ENCODE results near the gene ERCC8.
"Not testable (repeated sequence)": the region's sequence is repeated elsewhere in the genome, so short reads cannot be mapped to it uniquely, and the experiment has no call there.

The ERCC8 gene

DNA sequence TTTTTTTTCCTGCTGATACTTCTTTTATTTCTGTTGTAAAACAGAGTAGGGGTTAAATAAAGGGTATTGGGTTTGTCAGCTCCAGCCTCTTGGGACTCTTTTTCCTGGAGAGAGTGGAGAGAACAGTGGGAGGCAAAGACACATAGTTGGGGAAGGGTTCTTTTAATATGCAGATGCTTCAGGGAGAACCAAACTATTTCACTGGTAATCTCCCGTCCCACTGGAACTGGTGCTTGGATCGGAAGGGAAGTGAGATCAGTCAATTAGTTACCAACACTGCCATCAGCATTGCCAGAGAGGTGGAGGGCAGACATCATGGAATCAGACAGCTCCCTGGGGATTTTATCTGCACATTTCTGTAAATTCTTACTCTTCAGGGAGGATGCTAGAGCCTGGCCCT, 53.2 kb downstream of the ERCC8 start:
- H3K36me3 ChIP-seq (ENCODE audit: insufficient read depth, low read length) = peaks cover 44% of the 10 kb centered on the region
- no peak overlapping the region for H2AFZ ChIP-seq (ENCODE audit: low read depth, low read length)
- H3K4me3 ChIP-seq (ENCODE audit: low read length) = no peak overlapping the region
- no peaks in the 10 kb centered on the region for H3K9me3 ChIP-seq (ENCODE audit: low read length)
- H3K4me1 ChIP-seq (ENCODE audit: insufficient read depth, low read length) = no peaks in the 10 kb centered on the region
- H3K27me3 ChIP-seq (ENCODE audit: insufficient read depth, low read length) = no peaks in the 10 kb centered on the region

DNA sequence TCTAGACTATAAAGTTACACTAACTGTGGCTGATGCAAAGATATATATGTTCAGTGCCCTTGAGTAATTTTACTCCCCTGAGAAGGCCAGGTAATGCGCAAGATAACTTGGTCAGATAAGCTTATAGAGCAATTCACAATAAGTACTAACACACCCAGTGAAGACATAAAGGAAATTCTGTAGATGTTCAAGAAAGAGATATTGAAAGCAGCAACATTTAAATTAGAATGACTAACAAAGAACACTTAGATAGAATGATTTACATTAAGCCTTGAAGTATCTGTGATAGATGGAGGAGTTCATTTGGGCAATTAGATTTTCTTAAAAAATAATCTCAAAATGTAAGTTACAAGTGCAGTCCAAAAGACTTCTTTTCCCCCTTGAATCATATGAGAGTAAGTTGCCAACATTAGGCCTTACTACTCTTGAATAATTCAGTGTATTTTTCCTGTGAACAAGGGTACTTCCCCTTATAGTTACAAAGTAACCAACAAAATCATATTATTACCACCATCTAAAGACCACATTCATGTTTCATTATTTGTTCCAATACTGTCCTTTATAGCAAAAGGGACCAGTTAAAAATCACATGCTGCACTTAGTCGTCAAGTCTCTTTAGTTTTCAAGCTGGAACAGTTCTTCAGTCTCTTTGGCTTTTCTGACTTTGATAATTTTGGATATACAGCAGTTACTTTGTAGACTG, 56.4 kb downstream of the ERCC8 start:
- Histone ChIP-seq H3K27me3 (ENCODE audit: insufficient read depth, low read length) (no peaks in the 10 kb centered on the region), H2AFZ (ENCODE audit: low read depth, low read length) (no peak overlapping the region), H3K9me3 (ENCODE audit: low read length) (no peaks in the 10 kb centered on the region)

DNA sequence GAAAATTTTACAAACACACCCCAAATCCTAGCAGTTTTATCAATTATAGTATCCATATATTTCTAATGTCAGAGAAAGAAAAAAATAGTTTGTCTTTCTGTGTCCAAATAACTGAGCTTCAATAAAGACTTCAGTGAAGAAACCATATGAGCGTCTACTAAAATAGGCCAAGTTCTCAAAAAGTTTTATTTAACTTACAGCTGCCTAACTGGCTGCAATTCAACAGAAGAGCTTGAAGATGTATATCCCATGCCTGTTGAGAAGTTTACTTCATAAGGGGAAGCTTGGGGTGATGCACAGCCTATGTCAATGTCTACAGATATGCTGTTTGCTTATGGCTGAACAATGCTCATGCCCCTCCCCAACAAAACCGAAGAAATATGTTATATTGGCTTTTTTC, 57.1 kb downstream of the ERCC8 start:
- no peak overlapping the region for H3K4me3 ChIP-seq (ENCODE audit: low read length)
- peaks cover 26% of the 10 kb centered on the region for H3K36me3 ChIP-seq (ENCODE audit: insufficient read depth, low read length)
- no peak overlapping the region for H2AFZ ChIP-seq (ENCODE audit: low read depth, low read length)
- H3K4me1 ChIP-seq (ENCODE audit: insufficient read depth, low read length) = no peaks in the 10 kb centered on the region
- no peaks in the 10 kb centered on the region for H3K9me3 ChIP-seq (ENCODE audit: low read length)
- no peaks in the 10 kb centered on the region for H3K27me3 ChIP-seq (ENCODE audit: insufficient read depth, low read length)

More for the DNA sequence above, 56.4 kb downstream of the ERCC8 start:
- peaks cover 30% of the 10 kb centered on the region for H3K36me3 ChIP-seq (ENCODE audit: insufficient read depth, low read length)
- H3K4me3 ChIP-seq (ENCODE audit: low read length) = no peak overlapping the region
- H3K4me1 ChIP-seq (ENCODE audit: insufficient read depth, low read length) = no peaks in the 10 kb centered on the region

DNA sequence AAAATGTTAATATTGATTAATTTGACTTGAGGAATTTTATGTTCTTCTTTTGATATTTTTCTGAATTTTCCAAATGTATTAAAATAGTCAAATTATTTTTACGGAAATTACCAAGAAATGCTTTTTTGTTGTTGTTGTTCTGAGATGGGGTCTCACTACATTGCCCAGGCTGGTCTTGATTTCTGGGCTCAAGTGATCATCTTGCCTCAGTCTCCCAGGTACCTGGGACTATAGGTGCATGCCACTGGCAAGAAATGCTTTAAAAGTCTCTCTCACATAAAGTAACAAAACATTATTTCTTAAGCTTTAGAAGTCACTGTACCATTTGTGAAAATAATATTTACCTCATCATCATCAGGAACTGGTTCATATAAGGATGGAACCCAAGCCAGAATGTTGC, 57.8 kb downstream of the ERCC8 start:
- no peak overlapping the region for H2AFZ ChIP-seq (ENCODE audit: low read depth, low read length)
- H3K9me3 ChIP-seq (ENCODE audit: low read length) = peaks cover 4% of the 10 kb centered on the region
- H3K4me3 ChIP-seq (ENCODE audit: low read length) = no peak overlapping the region
- no peaks in the 10 kb centered on the region for H3K27me3 ChIP-seq (ENCODE audit: insufficient read depth, low read length)
- peaks cover 25% of the 10 kb centered on the region for H3K36me3 ChIP-seq (ENCODE audit: insufficient read depth, low read length)
- no peaks in the 10 kb centered on the region for H3K4me1 ChIP-seq (ENCODE audit: insufficient read depth, low read length)

DNA sequence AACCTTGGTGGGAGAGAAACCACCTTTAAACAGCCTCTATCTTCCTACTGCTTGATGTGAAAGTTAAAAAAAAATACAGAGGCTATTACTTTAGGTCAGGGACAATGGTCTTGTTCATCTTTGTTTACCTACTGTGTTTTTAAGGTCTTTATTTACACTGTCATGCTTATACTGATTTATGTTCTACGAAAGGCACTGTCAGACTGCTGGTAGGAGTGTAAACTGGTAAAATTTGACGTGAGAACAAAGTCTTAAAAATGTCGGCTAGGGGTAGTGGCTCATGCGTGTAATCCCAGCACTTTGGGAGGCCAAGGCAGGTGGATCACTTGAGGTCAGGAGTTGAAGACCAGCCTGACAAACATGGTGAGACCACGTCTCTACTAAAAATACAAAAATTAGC, 58.7 kb downstream of the ERCC8 start:
- Histone ChIP-seq H3K36me3 (ENCODE audit: insufficient read depth, low read length) (peaks cover 25% of the 10 kb centered on the region), H3K27me3 (ENCODE audit: insufficient read depth, low read length) (no peaks in the 10 kb centered on the region), H2AFZ (ENCODE audit: low read depth, low read length) (no peak overlapping the region), H3K4me3 (ENCODE audit: low read length) (no peak overlapping the region), H3K9me3 (ENCODE audit: low read length) (peaks cover 4% of the 10 kb centered on the region), H3K4me1 (ENCODE audit: insufficient read depth, low read length) (no peaks in the 10 kb centered on the region)

DNA sequence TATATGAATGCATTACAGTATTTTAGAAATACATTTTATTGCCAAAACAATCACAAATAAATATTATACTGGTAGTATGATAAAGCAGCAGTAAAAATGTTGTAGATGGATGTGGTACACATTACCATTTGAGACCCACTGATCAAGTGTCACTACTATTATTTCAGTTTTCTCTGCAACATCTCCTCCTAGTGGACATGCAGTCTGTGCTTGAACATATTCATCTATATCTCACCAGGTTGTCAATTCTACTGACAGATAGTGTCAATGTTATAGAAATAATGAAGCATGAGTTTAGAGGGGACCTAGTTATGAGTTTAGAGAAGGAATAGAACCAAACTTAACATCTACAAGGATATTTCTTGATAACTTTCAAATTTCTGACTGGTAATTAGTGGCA, 61.6 kb downstream of the ERCC8 start:
- H3K9me3 ChIP-seq (ENCODE audit: low read length) = peaks cover 4% of the 10 kb centered on the region
- H3K27me3 ChIP-seq (ENCODE audit: insufficient read depth, low read length) = no peaks in the 10 kb centered on the region
- H3K36me3 ChIP-seq (ENCODE audit: insufficient read depth, low read length) = peaks cover 13% of the 10 kb centered on the region
- H3K4me1 ChIP-seq (ENCODE audit: insufficient read depth, low read length) = no peaks in the 10 kb centered on the region
- H2AFZ ChIP-seq (ENCODE audit: low read depth, low read length) = no peak overlapping the region
- no peak overlapping the region for H3K4me3 ChIP-seq (ENCODE audit: low read length)

DNA sequence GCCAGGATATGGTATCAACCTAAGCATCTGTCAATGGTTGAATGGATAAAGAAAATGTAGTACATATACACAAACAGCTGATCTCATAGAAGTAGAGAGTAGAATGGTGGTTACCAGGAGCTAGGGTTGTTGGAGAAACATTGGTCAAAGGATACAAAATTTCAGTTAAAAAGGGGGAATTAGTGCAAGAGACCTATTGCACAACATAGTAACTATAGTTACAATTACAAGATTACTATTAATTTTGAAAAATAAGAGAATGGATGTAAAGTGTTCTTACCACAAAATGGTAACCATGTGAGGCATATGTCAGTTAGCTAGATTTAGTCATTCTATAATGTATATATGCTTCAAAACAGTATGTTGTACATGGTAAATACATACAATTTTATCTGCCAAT, 72.0 kb downstream of the ERCC8 start:
- Histone ChIP-seq H3K9me3 (ENCODE audit: low read length) (peaks cover 2% of the 10 kb centered on the region), H3K4me1 (ENCODE audit: insufficient read depth, low read length) (no peaks in the 10 kb centered on the region), H2AFZ (ENCODE audit: low read depth, low read length) (no peak overlapping the region), H3K4me3 (ENCODE audit: low read length) (no peak overlapping the region), H3K27me3 (ENCODE audit: insufficient read depth, low read length) (no peaks in the 10 kb centered on the region), H3K36me3 (ENCODE audit: insufficient read depth, low read length) (no peaks in the 10 kb centered on the region)

DNA sequence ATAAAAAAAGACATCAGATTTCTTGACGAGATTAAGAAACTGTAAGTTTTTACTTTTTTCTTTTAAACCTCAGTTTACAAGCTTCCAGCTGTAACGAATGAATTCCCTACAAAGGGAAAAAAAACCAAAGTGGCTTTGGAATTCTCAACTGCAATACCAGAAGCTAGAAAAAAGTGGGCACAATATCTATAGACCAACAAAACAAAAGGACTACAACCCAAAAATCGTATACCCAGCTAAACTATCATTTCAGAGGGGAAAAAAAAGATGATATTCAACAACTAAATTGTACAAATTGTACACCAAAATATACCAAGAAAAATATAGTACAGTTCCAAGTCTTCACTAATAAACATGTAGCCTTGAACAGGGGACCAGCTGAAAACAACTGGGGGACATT, 74.0 kb downstream of the ERCC8 start:
- Histone ChIP-seq H3K4me3 (ENCODE audit: low read length) (no peak overlapping the region), H3K36me3 (ENCODE audit: insufficient read depth, low read length) (no peaks in the 10 kb centered on the region), H3K9me3 (ENCODE audit: low read length) (peaks cover 2% of the 10 kb centered on the region), H3K27me3 (ENCODE audit: insufficient read depth, low read length) (no peaks in the 10 kb centered on the region), H2AFZ (ENCODE audit: low read depth, low read length) (no peak overlapping the region), H3K4me1 (ENCODE audit: insufficient read depth, low read length) (no peaks in the 10 kb centered on the region)

DNA sequence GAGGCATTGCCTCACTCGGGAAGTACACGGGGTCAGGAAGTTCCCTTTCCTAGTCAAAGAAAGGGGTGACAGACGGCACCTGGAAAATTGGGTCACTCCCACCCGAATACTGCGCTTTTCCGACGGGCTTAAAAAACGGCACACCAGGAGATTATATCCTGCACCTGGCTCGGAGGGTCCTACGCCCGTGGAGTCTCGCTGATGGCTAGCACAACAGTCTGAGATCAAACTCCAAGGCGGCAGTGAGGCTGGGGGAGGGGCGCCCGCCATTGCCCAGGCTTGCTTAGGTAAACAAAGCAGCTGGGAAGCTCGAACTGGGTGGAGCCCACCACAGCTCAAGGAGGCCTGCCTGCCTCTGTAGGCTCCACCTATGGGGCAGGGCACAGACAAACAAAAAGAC, 84.3 kb downstream of the ERCC8 start:
- H3K27me3 ChIP-seq (ENCODE audit: insufficient read depth, low read length); H3K9me3 ChIP-seq (ENCODE audit: low read length); H3K4me3 ChIP-seq (ENCODE audit: low read length); H3K4me1 ChIP-seq (ENCODE audit: insufficient read depth, low read length); H2AFZ ChIP-seq (ENCODE audit: low read depth, low read length); H3K36me3 ChIP-seq (ENCODE audit: insufficient read depth, low read length): not testable (repeated sequence)

DNA sequence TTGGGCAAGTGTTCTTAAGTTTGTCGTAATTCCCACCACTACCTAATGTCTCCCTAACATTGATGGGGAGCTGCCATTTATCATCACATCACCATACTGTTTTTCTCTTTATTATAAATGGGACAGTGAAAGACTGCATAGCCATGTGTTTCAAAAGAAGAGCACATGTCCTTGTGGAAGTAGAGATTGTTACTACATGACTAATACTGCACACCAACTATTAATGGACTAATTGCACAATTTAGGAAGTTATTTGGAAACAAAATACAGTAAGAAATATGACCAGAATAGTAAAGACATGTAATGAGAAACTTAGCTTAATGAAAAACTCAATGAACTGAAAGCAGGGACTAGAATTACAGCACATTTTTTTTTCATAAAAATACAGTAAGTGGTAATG, 88.8 kb downstream of the ERCC8 start:
- H3K9me3 ChIP-seq (ENCODE audit: low read length) = no peaks in the 10 kb centered on the region
- no peaks in the 10 kb centered on the region for H3K36me3 ChIP-seq (ENCODE audit: insufficient read depth, low read length)
- no peak overlapping the region for H3K4me3 ChIP-seq (ENCODE audit: low read length)
- H3K27me3 ChIP-seq (ENCODE audit: insufficient read depth, low read length) = peaks cover 5% of the 10 kb centered on the region
- H2AFZ ChIP-seq (ENCODE audit: low read depth, low read length) = no peak overlapping the region
- H3K4me1 ChIP-seq (ENCODE audit: insufficient read depth, low read length) = no peaks in the 10 kb centered on the region

DNA sequence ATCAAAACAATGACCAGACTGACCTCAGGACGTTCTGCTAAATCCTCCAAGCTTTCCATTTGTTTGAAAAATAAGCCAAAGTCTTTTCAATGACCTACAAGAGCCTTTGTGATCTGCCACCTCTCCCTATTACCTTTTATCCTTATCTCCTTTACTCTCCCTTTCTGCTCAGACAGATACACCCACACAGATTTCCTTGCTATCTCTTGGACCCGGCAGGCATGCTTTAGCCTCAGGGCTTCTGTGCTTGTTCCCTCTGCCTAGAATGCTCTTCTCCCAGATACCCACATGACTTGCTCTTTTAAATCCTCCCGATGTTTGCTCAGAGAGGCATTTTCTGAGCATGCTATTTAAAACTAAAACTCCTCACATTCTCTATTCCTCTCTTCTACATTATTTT, 91.9 kb downstream of the ERCC8 start:
- Histone ChIP-seq H3K27me3 (ENCODE audit: insufficient read depth, low read length) (peaks cover 6% of the 10 kb centered on the region), H3K4me3 (ENCODE audit: low read length) (no peak overlapping the region), H3K9me3 (ENCODE audit: low read length) (no peaks in the 10 kb centered on the region), H3K36me3 (ENCODE audit: insufficient read depth, low read length) (no peaks in the 10 kb centered on the region), H2AFZ (ENCODE audit: low read depth, low read length) (no peak overlapping the region), H3K4me1 (ENCODE audit: insufficient read depth, low read length) (no peaks in the 10 kb centered on the region)

DNA sequence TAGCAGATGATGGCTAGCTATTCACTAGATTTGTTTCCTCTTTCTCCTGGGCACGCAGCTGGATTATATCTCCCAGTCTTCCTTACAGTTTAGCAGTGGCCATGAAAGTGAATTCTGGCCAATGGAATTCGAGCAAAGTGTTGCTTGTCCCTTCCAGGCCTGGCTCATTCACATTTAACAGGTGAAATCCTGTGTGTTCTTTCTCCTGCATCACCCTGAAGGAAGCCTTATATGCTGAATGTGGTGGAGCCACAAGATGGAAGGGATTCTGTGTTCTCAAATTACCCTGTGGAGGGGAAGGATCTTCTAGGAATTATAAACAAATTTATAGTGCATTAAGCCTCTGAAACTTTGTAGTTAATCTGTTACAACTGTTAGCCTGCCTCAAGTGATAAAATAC, 92.6 kb downstream of the ERCC8 start:
- Histone ChIP-seq H2AFZ (ENCODE audit: low read depth, low read length) (no peak overlapping the region), H3K4me3 (ENCODE audit: low read length) (no peak overlapping the region), H3K27me3 (ENCODE audit: insufficient read depth, low read length) (peaks cover 6% of the 10 kb centered on the region), H3K4me1 (ENCODE audit: insufficient read depth, low read length) (no peaks in the 10 kb centered on the region), H3K36me3 (ENCODE audit: insufficient read depth, low read length) (no peaks in the 10 kb centered on the region), H3K9me3 (ENCODE audit: low read length) (no peaks in the 10 kb centered on the region)

DNA sequence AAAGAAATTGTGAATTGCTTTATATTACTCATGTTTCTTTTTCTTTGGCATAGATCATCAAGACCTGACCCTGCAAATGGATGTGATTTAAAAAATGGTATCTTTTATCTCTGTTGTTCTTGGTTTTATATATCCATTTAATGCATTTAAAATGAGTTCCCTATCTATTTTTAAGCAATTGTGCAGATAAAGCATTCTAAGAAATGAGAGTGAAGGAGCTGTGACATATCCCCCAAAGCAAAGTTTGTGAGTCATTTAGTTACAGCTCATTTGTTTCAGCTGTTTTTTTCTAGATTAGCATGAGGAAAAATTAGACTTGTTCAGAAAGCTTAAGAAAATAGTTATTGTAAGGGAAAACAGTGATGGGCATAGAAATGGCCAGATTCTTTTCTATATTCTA, 93.2 kb downstream of the ERCC8 start:
- Histone ChIP-seq H3K9me3 (ENCODE audit: low read length) (no peaks in the 10 kb centered on the region), H3K27me3 (ENCODE audit: insufficient read depth, low read length) (peaks cover 6% of the 10 kb centered on the region), H3K4me1 (ENCODE audit: insufficient read depth, low read length) (no peaks in the 10 kb centered on the region), H2AFZ (ENCODE audit: low read depth, low read length) (no peak overlapping the region), H3K4me3 (ENCODE audit: low read length) (no peak overlapping the region), H3K36me3 (ENCODE audit: insufficient read depth, low read length) (no peaks in the 10 kb centered on the region)

DNA sequence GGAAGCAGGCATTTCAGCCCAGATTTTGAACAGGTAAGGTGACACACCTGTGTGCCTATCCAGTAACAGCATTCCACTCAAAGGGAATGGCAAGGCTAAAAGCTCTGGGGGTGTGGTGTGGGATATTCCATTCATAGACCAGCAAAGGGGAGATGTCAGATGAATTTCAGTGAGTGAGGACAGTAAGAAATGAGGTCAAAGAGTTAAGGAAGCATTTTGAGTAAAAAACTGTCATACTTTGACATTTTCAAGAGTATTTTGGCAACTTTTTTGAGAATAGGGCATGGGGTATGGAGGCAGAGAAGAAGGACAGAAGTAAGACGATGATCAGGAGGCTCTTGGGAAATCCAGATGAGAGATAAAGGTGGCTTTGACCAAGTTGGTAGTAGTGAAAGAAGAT, 98.6 kb downstream of the ERCC8 start:
- H2AFZ ChIP-seq (ENCODE audit: low read depth, low read length) = no peak overlapping the region
- no peak overlapping the region for H3K4me3 ChIP-seq (ENCODE audit: low read length)
- peaks cover 12% of the 10 kb centered on the region for H3K4me1 ChIP-seq (ENCODE audit: insufficient read depth, low read length)
- H3K9me3 ChIP-seq (ENCODE audit: low read length) = no peaks in the 10 kb centered on the region
- H3K27me3 ChIP-seq (ENCODE audit: insufficient read depth, low read length) = peaks cover 42% of the 10 kb centered on the region
- H3K36me3 ChIP-seq (ENCODE audit: insufficient read depth, low read length) = no peaks in the 10 kb centered on the region

Measured in neuron (in vitro differentiated cells).